GM08714 (cell line): ENCODE results near the gene EGFL8.
A peak's percentile ranks its signal among the peaks of the same experiment; 100 is the strongest.

Experiments used
- H3K4me3 ChIP-seq: fragments of 200-500 bp; sonication (Bioruptor generic); 2 replicates; pipeline ENCODE4 v1.5.1; 2014; ENCODE audit warnings: mild to moderate bottlenecking, low read length, inconsistent platforms
- ZNF274 ChIP-seq: IDR thresholded peaks from 2 replicates; pipeline ENCODE4 v1.6.1; 2012; ENCODE audit warnings: mild to moderate bottlenecking, low read depth, low read length

Gene EGFL8

GRCh38 chr6:32190054-32190851, 25.9 kb downstream of the EGFL8 start, which contains the start of gene PBX2:
PBX2 (minus strand) TSS chr6:32190202; CDS start chr6:32189915, 287 bp downstream.
- TF ChIP-seq ZNF274 = no peak
- H3K4me3 ChIP-seq = peak within 1 kb of the TSS; percentile 76

GRCh38 chr6:32190911-32191677, 26.7 kb downstream of the EGFL8 start:
- TF ChIP-seq ZNF274 = no peak
- H3K4me3 ChIP-seq = peak overlapping the region; percentile 63

- TF ChIP-seq ZNF274 = no peak
- H3K4me3 ChIP-seq = peak overlapping the region; percentile 63; the same call in 1 of the 2 replicates
Observed at GRCh38 chr6:32191696-32192607, 27.6 kb downstream of the EGFL8 start.

- TF ChIP-seq ZNF274 = no peak
- H3K4me3 ChIP-seq = peak within 1 kb of the TSS; percentile 63; the same call in 1 of the 2 replicates
Observed at GRCh38 chr6:32192608-32193039, 28.2 kb downstream of the EGFL8 start, which contains the start of gene GPSM3. GPSM3 (minus strand) TSS chr6:32192643; CDS start chr6:32192513, 130 bp downstream.

GRCh38 chr6:32193096-32193495, 28.7 kb downstream of the EGFL8 start:
- peak overlapping the region; percentile 63; the same call in 1 of the 2 replicates for H3K4me3 ChIP-seq

- H3K4me3 ChIP-seq = no peak overlapping the region
- no peak for TF ChIP-seq ZNF274
Observed at GRCh38 chr6:32194388-32194787, 30.0 kb downstream of the EGFL8 start.

- no peak for TF ChIP-seq ZNF274
- peak overlapping the region; percentile 64 for H3K4me3 ChIP-seq
Observed at GRCh38 chr6:32194825-32195651, 30.6 kb downstream of the EGFL8 start.

GRCh38 chr6:32195652-32195901, 31.2 kb downstream of the EGFL8 start:
- no peak overlapping the region; the same call in 1 of the 2 replicates for H3K4me3 ChIP-seq
- no peak for TF ChIP-seq ZNF274

GRCh38 chr6:32195902-32196681, 31.7 kb downstream of the EGFL8 start:
- TF ChIP-seq ZNF274 = no peak
- peak overlapping the region; percentile 78 for H3K4me3 ChIP-seq

GRCh38 chr6:32196682-32197616, 32.6 kb downstream of the EGFL8 start:
- H3K4me3 ChIP-seq = peak overlapping the region; percentile 78; the same call in 1 of the 2 replicates
- no peak for TF ChIP-seq ZNF274

- no peak for TF ChIP-seq ZNF274
- no peak overlapping the region for H3K4me3 ChIP-seq
Observed at GRCh38 chr6:32198345-32198696, 33.9 kb downstream of the EGFL8 start.

GRCh38 chr6:32198866-32199265, 34.5 kb downstream of the EGFL8 start:
- no peak for TF ChIP-seq ZNF274

More at GRCh38 chr6:32198866-32199265, 34.5 kb downstream of the EGFL8 start:
- no peak overlapping the region for H3K4me3 ChIP-seq
